Hematopoietic multipotent progenitor cell treated with erythropoietin and hydrocortisone succinate and interleukin-3 and kit ligand, for 6 days (in vitro differentiated cells): Measurements from ENCODE around the gene FABP1.

Experiments
- DNase-seq: peaks from one replicate; pipeline ENCODE4 v3.0.0-alpha.2; 2015

Gene FABP1

DNA sequence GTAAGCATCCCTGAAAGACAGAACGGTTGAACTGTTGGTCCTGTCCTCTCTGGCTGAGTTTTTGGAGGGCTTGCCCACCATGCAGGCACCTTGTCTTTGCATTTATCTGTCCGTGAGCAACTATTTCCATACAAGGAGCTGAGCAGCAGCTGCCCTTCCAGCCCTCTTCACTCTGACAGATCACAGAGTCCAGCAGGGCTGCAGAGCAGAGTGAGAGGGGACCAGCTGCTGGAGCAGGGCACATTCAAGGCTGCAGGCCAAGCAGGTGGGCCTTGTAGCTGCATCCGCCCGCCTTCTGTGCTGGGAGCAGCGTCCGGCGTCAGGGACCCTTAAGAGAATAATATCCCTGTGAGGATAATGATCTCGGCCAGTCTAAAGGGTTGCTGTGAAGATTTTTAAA, 50.8 kb downstream of the FABP1 start:
- no peak for DNase-seq

DNA sequence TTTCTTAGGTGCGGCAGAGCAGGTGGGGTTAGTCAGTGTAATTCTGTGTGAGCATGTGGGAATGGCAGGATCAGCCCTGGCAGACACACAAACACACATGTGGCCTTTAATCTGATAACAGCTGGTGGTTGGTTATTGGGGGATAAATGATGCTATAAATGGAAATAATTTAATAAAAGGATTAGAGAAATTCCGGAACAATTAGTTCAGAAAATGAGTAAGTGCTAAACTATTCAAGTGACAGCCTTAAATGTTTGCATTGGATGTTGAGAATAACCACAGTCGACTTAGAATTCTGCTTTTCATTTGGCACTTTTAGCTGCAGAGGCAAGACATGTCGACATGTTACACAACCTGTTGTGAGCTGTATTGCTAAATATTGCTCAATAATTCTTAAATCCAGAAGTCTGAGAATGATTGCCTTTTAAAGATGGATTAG, 53.0 kb downstream of the FABP1 start:
- peak; percentile 39 for DNase-seq

DNA sequence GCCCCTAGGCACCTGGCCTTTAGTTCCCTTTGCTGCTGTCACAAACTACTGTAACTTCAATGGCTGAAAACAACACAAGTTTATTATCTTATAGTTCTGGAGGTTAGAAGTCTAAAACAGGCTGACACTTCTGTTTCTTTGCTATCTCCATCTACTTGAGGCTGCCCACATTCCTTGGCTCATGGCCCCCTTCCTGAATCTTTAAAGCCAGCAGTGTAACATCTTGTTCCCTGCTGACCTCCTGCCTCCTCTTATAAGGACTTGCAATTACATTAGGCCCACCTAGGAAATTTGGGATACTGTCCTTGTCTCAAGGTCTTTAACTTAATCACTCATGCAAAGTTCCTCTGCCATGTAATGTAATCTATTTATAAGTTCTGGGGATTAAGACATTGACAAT, 53.7 kb downstream of the FABP1 start:
- DNase-seq: no peak
